VCaP (cell line): ENCODE results near the gene CTIF.
A peak's percentile ranks its signal among the peaks of the same experiment; 100 is the strongest.
"Not testable (repeated sequence)": the region's sequence is repeated elsewhere in the genome, so short reads cannot be mapped to it uniquely, and the experiment has no call there.

ENCODE experiments used
- H3K27ac ChIP-seq: fragments of 450-650 bp; 2 replicates; pipeline ENCODE4 v1.5.1; 2017
- TF ChIP-seq, protein P1 (sequence below): fragments of 450-650 bp; conservative IDR thresholded peaks from 2 replicates; pipeline ENCODE4 v1.5.1; 2017; ENCODE audit warnings: mild to moderate bottlenecking, moderate library complexity

Gene CTIF

DNA sequence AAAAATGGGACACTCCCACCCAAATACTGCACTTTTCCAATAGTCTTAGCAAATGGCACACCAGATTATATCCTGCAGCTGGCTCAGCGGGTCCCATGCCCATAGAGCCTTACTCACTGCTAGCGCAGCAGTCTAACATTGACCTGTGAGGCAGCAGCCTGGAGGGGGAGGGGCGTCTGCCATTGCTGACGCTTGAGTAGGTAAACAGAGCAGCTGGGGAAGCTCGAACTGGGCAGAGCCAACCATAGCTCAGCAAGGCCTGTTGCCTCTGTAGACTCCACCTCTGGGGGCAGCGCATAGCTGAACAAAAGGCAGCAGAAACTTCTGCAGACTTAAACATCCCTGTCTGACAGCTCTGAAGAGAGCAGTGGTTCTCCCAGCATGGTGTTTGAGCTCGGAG is 110.4 kb downstream of the CTIF start:
- TF ChIP-seq, protein P1, sequence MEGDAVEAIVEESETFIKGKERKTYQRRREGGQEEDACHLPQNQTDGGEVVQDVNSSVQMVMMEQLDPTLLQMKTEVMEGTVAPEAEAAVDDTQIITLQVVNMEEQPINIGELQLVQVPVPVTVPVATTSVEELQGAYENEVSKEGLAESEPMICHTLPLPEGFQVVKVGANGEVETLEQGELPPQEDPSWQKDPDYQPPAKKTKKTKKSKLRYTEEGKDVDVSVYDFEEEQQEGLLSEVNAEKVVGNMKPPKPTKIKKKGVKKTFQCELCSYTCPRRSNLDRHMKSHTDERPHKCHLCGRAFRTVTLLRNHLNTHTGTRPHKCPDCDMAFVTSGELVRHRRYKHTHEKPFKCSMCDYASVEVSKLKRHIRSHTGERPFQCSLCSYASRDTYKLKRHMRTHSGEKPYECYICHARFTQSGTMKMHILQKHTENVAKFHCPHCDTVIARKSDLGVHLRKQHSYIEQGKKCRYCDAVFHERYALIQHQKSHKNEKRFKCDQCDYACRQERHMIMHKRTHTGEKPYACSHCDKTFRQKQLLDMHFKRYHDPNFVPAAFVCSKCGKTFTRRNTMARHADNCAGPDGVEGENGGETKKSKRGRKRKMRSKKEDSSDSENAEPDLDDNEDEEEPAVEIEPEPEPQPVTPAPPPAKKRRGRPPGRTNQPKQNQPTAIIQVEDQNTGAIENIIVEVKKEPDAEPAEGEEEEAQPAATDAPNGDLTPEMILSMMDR, result peak; percentile 29; the same call in 1 of the 2 replicates
- no peak overlapping the region; the same call in 1 of the 2 replicates for H3K27ac ChIP-seq

DNA sequence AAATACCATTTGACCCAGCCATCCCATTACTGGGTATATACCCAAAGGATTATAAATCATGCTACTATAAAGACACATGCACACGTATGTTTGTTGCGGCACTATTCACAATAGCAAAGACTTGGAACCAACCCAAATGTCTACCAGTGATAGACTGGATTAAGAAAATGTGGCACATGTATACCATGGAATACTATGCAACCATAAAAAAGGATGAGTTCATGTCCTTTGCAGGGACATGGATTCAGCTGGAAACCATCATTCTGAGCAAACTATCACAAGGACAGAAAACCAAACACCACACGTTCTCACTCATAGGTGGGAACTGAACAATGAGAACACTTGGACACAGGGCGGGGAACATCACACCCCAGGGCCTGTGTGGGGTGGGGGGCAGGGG is 115.8 kb downstream of the CTIF start:
- not testable (repeated sequence) for H3K27ac ChIP-seq

DNA sequence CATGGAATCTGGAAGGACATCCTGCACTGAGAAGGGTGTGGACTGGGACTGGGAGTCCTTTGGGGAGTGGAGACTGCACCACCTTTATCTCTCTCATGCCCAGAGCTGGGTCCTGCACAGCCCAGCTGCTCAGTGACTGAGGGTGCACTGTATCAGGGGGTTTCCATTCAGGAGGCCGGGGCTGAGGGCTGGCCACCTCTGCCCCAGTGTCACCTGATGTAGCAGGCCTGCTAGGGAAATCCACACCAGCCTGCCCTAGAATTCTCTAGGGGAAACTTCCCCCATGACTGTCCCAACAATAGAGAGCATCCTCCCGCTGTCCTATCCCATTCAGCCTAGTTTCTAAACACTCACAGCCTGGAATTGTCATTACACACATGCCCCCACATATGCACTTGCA is 116.7 kb downstream of the CTIF start:
- no peak overlapping the region for H3K27ac ChIP-seq
- TF ChIP-seq, protein P1, result no peak

DNA sequence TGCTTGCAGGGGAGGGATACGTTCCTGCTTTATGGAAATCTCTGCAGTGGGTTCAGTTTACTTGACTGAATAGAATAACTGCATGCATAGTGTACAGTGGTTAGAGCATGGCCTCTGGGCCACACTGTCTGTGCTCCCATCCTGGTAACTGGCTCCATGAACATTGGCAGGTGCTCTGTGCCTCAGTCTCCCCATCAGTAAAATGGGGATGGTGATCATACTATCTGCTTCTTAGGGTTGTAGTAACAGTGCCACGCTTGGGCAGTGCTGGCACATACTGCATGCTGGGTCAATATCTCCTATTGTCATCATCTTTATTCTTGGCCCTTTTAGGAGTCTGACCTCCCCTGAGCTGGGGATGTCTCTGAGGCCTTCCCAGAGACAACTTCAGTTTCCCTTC is 117.3 kb downstream of the CTIF start:
- TF ChIP-seq, protein P1, result no peak
- H3K27ac ChIP-seq, result no peak overlapping the region

DNA sequence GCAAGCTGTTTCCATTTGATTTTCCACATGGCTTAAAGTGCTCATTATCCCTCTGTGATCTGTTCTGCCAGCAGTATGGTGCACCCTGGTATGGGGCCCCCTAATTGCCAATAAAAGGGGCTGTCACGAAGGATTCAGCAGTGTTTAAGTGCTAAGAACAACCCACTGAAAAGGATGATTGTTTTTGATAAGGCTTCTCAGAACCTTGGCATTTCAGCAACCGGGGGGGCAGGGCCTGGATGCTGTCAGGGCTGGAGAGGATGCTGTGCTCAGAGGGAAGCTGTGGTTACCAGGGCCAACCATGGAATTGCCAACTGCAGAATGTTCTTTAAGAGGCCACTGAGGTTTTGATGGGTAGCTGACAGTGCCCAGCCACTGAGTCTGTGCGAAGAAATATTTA is 117.8 kb downstream of the CTIF start:
- no peak overlapping the region for H3K27ac ChIP-seq
- TF ChIP-seq, protein P1, result no peak

DNA sequence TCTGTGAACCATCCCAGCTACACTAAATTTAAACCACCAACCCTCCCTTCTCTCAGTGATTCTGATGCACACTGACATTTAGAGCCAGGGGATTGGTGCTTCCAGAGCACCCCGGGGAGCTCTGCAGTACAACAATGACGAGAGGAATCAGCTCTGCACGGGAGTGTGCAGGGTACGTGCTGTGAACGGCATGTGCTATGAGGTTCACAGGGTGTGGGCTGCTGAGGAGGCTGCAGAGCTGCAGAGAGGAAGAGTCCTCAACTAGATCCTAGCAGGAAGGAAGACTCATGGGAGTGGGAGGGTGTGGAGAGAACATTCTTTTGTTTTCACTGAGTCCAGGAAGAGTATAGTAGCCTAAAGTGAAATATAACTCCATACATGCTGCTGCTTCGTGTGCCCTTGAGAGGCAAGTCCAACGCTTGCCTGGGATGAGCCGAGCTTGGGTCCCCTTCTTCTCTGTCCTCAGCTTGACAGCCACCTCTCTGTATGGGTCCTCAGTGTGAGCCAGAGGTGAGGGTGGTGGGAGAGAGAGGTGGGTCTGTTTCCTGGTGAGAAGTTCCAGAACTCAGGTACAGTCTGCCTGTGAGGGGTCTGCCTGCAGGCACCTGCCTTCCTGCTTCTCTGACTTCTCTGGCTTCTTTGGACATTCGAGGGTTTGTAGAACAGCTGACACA is 118.8 kb downstream of the CTIF start:
- TF ChIP-seq, protein P1, result no peak
- no peak overlapping the region for H3K27ac ChIP-seq

DNA sequence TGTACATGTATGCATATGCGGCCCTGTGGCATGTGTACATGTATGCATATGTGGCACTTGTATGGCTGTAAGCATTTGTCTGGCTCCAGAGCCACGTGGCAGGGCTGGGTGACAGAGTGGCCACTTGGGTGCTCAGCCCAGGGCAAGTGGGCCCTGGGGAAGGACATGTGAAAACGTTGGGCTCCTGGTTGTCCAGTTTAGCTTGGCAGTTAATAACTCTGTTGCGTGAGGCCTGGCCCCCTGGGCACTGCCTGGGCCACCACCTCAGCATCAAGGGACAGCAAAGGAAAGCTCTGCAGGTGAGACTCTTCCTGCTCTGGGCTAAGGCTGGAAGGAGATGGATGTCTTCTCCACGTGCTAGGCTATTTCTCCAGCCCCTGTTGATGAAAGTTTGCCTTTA is 119.9 kb downstream of the CTIF start:
- TF ChIP-seq, protein P1, result no peak
- H3K27ac ChIP-seq, result no peak overlapping the region

DNA sequence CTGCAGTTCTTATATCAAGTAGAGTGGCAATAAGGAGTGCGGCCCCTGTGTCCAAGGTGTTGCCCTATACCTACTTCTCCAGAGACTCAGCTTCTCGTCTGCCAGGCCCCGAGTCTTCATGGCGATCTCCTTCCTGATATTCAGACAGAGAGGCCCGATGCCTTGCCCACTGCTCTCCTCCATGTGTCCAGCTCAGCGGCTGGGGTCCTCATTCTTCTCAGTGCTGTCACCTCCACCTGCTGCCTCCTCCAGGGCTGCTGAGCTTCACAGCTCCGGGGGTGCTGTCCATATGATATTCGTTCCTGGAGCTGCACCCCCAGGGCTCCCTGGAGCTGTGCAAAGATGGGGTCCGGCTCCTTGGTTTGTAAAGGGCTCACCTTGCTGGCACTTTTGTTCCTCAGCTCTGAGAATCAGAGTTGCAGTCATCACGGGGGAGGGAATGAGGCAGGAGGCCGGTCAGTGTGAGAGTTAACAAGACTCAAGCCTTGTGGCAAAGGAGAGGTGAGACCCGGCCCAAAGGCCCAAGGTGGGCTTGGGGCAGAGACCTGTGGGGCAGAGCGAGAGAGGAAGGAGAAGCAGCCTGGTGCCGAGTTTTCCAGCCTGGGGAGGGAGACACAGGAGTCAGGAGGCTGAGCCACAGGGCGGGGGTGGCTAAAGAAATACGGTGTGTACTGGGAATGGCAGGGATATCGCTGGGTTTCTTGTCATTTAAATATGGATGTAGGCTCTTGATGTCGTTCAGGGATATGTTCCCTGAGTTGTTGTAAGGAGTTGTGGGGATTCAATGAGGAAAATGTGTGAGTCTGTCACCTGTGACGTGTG is 120.6 kb downstream of the CTIF start:
- no peak overlapping the region for H3K27ac ChIP-seq
- TF ChIP-seq, protein P1, result no peak
